Mucosa of rectum (tissue), 2 donors: ENCODE results near the gene PLPP7.
"Not testable (repeated sequence)": the region's sequence is repeated elsewhere in the genome, so short reads cannot be mapped to it uniquely, and the experiment has no call there.

Experiments used
- H3K27ac ChIP-seq, 2 donors: one replicate each; pipeline ENCODE4 v1.7.0; 2013; ENCODE audit warnings: inconsistent platforms in 2 of 2, low read depth in 2 of 2, low read length in 2 of 2
- H3K27me3 ChIP-seq, 2 donors: one replicate each; pipeline ENCODE4 v1.7.0; 2013; ENCODE audit warnings: low read length in 2 of 2; ENCODE audit not compliant: control insufficient read depth in 2 of 2, insufficient read depth in 2 of 2
- H3K36me3 ChIP-seq, 2 donors: one replicate each; pipeline ENCODE4 v1.7.0; 2013; ENCODE audit warnings: low read length in 2 of 2; ENCODE audit not compliant: control insufficient read depth in 2 of 2, insufficient read depth in 2 of 2
- H3K4me1 ChIP-seq, 2 donors: one replicate each; pipeline ENCODE4 v1.7.0; 2013; ENCODE audit warnings: low read length in 2 of 2, mild to moderate bottlenecking in 1 of 2; ENCODE audit not compliant: control insufficient read depth in 2 of 2, insufficient read depth in 2 of 2
- H3K4me3 ChIP-seq, 2 donors: one replicate each; pipeline ENCODE4 v1.7.0; 2013; ENCODE audit warnings: low read length in 2 of 2
- H3K9ac ChIP-seq, 2 donors: one replicate each; pipeline ENCODE4 v1.7.0; 2013; ENCODE audit warnings: low read length in 2 of 2, low read depth in 1 of 2, mild to moderate bottlenecking in 1 of 2
- H3K9me3 ChIP-seq, 2 donors: one replicate each; pipeline ENCODE4 v1.7.0; 2013; ENCODE audit warnings: low read length in 2 of 2; ENCODE audit not compliant: control insufficient read depth in 2 of 2
- donor health status: healthy.
- donor health status: Normal muscosa, but diverticular disease.

Gene PLPP7

DNA sequence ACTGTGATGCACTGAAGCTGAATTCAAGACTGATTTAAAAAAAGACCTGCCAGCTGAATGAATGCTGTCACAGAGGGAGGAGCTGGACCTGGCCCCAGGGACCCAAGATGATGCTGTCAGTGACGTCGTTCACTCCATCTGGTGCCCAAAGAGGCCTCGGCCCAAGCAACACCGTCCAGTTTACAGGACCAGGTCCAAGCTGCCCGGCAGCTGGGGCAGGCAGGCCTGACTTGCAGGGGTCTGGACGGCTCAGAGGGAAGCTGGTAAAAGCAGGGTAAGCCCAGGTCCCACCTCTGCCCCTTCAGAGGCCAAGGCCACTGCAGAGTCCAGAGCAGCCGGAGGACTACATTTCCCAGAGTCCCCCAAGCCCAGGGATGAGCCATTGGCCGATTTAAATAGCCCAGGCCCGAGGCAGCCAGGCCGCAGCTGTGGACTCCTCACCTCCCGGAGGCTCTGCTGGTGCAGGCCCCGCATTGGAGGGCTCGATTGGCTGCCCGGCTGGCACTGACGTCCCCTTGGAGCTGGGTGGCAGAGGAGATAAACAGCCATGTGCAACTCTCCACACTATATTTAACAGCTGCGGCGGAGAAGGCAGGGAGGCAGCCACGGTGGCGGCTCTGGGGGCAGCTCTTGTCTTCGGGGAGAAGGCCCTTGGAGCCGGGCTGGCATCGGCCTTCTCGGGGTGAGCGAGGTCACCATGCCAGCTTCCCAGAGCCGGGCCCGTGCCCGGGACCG, at the start of gene PLPP7:
PLPP7 (plus strand) TSS at position 423 of the 735 bp plus-strand sequence; CDS start at position 698, 275 bp downstream.
- no peaks in the 10 kb centered on the region for H3K36me3 ChIP-seq
- H3K4me1 ChIP-seq, result peaks cover 0 to 3% of the 10 kb centered on the region in 2 donors
- H3K27ac ChIP-seq, result peak within 1 kb of the TSS in 1 of 2 donors; percentile 32
- H3K9me3 ChIP-seq, result no peaks in the 10 kb centered on the region
- peak within 1 kb of the TSS; percentile 56 to 57 for H3K4me3 ChIP-seq
- no peaks in the 10 kb centered on the region for H3K27me3 ChIP-seq
- peak within 1 kb of the TSS; percentile 34 to 56 for H3K9ac ChIP-seq

GRCh38 chr9:131240047-131240921, 49.2 kb upstream of the PLPP7 start:
- peaks cover 0 to 2% of the 10 kb centered on the region in 2 donors for H3K27me3 ChIP-seq
- no peak overlapping the region for H3K4me3 ChIP-seq
- no peaks in the 10 kb centered on the region for H3K36me3 ChIP-seq
- H3K4me1 ChIP-seq, result peaks cover 11 to 16% of the 10 kb centered on the region in 2 donors
- H3K27ac ChIP-seq, result no peak overlapping the region
- no peak overlapping the region for H3K9ac ChIP-seq
- no peaks in the 10 kb centered on the region for H3K9me3 ChIP-seq

DNA sequence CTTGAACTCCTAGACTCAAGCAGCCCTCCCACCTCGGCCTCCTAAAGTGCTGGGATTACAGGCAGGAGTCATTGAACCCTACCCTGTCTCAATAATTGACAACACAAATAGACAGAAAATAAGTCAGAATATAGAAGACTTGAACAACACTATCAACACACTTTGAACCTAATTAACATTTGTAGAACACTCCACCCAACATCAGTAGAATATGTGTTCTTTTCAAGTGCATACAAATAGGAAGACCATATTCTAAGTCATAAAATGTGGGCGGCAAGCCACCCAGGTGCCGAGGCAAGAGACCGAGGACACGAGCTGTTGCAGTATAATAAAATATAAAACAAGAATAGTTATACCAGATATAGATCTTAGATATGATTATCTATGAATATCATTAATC, 45.2 kb upstream of the PLPP7 start:
- H3K9ac ChIP-seq, result not testable (repeated sequence)

GRCh38 chr9:131246618-131247017, 42.9 kb upstream of the PLPP7 start:
- Histone ChIP-seq H3K4me1 (no peaks in the 10 kb centered on the region), H3K36me3 (no peaks in the 10 kb centered on the region), H3K27ac (no peak overlapping the region), H3K9ac (no peak overlapping the region), H3K4me3 (no peak overlapping the region), H3K9me3 (no peaks in the 10 kb centered on the region), H3K27me3 (no peaks in the 10 kb centered on the region)

More for the DNA sequence above, 45.2 kb upstream of the PLPP7 start:
- not testable (repeated sequence) for H3K9me3 ChIP-seq, H3K27me3 ChIP-seq, H3K4me1 ChIP-seq, H3K4me3 ChIP-seq, H3K27ac ChIP-seq, H3K36me3 ChIP-seq

DNA sequence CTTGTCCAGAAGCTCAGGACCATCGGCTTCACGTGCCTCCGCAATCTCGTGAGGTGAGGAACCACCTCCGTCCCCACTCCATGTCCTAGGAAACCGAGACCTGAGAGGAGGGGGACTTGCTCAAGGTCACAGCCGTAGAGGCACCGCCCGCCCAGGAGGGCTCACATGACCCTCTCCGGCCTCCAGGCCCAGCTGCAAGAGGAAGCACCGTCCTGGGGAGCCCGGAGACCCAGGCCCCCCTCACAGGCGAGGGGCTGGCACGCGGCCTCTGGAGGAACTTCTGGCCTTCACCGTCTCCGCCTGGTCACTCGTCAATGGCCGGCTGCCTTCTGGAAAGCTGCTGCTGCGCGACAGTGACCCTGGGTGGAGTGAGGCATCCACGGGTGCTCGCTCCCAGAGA, 37.4 kb upstream of the PLPP7 start:
- Histone ChIP-seq H3K9ac (peak overlapping the region; percentile 32 to 48), H3K27me3 (no peaks in the 10 kb centered on the region), H3K4me1 (peaks cover 7 to 19% of the 10 kb centered on the region in 2 donors), H3K36me3 (no peaks in the 10 kb centered on the region), H3K9me3 (no peaks in the 10 kb centered on the region), H3K4me3 (peak overlapping the region; percentile 33 to 44), H3K27ac (peak overlapping the region in 1 of 2 donors; percentile 77)

DNA sequence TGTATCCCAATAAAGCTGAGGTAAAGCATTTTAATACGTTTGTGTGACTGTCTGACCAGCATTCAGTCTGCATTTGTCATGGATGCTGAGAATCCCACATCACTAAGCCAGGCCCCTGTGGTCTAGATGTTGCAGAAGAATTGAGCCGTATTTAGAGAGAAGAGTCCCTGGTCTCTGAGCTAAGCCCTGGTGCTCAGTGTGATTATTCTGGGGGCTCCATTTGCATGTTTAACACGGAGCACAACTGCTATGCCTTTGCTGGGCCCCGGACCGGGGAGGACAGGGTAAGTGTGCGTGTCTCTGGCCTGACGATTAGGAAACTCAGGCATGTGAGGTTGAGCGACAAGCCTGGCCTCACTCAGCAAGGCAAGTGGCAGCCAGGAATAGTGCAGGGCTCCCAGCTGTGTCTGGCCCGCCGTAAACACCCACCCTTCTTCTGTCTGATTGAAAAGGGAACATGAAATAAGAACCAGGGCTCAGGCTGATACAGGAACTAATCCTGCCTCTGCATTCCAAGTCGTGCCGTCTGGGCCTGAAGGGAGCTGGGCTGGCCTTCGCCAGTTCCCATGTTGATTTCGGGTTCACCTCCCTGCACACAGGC, 35.5 kb upstream of the PLPP7 start:
- Histone ChIP-seq H3K27ac (peak overlapping the region; percentile 20 to 38), H3K9me3 (no peaks in the 10 kb centered on the region), H3K36me3 (no peaks in the 10 kb centered on the region), H3K9ac (no peak overlapping the region), H3K4me3 (no peak overlapping the region), H3K27me3 (no peaks in the 10 kb centered on the region), H3K4me1 (peaks cover 7 to 19% of the 10 kb centered on the region in 2 donors)

GRCh38 chr9:131254626-131255025, 34.9 kb upstream of the PLPP7 start:
- H3K27me3 ChIP-seq, result no peaks in the 10 kb centered on the region
- H3K4me1 ChIP-seq, result peaks cover 7 to 19% of the 10 kb centered on the region in 2 donors
- H3K4me3 ChIP-seq, result no peak overlapping the region
- no peaks in the 10 kb centered on the region for H3K9me3 ChIP-seq
- no peak overlapping the region for H3K9ac ChIP-seq
- peak overlapping the region in 1 of 2 donors; percentile 38 for H3K27ac ChIP-seq
- no peaks in the 10 kb centered on the region for H3K36me3 ChIP-seq

DNA sequence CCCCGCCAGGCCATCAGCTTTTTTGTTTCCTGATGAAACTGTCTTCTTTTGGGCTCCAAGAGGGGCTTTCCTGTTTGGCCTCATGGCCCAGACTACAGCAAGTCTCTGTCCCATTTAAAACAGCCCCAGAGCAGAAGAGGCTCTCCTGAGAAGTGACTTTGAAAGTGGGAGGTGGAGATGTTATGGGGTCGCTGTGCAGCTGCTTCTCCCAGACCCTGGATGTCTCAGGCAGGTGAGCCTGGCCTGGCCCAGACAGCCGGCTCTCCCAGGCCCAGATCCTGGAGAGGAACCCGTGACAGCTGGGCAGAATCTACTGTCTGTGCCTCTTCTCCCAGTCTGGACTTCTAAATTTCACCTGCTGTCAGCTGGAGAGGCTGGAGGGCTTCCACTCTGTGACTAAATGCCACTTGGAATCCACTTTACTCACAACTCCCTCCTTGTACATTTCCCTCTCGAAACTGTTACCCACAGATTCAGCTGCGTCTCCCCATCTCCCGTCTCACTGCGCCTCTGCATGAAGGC, 33.8 kb upstream of the PLPP7 start:
- Histone ChIP-seq H3K9me3 (no peaks in the 10 kb centered on the region), H3K4me1 (peaks cover 7 to 19% of the 10 kb centered on the region in 2 donors), H3K27ac (peak overlapping the region; percentile 69 to 87), H3K9ac (peak overlapping the region in 1 of 2 donors; percentile 70), H3K27me3 (no peaks in the 10 kb centered on the region), H3K4me3 (peak overlapping the region; percentile 12 to 59), H3K36me3 (peaks cover 2 to 3% of the 10 kb centered on the region in 2 donors)

DNA sequence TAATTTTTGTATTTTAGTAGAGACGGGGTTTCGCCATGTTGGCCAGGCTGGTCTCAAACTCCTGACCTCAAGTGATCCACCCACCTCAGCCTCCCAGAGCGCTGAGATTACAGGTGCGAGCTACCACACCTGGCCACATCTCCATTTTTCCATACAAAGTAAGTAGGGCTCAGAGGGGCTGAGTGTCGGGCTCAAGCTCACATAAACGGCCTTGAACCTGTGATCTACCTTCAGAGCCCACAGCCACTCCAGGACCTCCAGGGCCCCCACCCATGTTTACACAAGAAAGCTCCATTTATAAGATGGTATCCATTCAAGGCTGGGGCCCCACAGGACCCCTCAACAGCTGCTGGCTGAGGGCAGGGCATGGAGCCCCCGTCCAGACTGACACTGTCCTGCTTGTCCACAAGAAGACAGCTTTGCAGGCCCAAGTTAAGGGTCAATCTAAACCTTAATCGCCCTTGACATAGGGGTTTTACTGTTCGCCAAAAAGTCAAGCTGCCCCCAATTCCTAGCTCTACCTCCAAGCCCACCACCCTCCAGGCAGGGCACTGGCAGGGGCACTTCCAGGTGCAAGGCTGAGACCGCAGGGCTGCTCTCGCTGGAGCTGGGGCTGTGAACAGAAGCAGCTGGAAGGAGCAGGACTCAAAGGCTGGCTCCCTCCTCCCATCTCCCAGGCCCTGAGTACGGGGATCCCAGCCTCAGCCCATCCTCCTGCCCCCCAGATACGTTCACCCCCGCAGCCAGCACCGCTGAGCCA, 32.1 kb upstream of the PLPP7 start:
- Histone ChIP-seq H3K9me3 (no peaks in the 10 kb centered on the region), H3K9ac (no peak overlapping the region), H3K4me1 (peaks cover 4 to 16% of the 10 kb centered on the region in 2 donors), H3K27ac (peak overlapping the region in 1 of 2 donors; percentile 23), H3K27me3 (no peaks in the 10 kb centered on the region), H3K4me3 (no peak overlapping the region), H3K36me3 (peaks cover 3 to 8% of the 10 kb centered on the region in 2 donors)
